ENCODE measurements around the gene INTS1. TPM values are rescaled to one million over a fixed set of nuclear protein-coding genes. Genes with fewer than 3 reads are reported as not detected.

Gene INTS1
- total and polyA plus RNA-seq, 2 donors (not counting 1 experiment from before 2014, with no cell fraction given), result 128 to 160 TPM

DNA sequence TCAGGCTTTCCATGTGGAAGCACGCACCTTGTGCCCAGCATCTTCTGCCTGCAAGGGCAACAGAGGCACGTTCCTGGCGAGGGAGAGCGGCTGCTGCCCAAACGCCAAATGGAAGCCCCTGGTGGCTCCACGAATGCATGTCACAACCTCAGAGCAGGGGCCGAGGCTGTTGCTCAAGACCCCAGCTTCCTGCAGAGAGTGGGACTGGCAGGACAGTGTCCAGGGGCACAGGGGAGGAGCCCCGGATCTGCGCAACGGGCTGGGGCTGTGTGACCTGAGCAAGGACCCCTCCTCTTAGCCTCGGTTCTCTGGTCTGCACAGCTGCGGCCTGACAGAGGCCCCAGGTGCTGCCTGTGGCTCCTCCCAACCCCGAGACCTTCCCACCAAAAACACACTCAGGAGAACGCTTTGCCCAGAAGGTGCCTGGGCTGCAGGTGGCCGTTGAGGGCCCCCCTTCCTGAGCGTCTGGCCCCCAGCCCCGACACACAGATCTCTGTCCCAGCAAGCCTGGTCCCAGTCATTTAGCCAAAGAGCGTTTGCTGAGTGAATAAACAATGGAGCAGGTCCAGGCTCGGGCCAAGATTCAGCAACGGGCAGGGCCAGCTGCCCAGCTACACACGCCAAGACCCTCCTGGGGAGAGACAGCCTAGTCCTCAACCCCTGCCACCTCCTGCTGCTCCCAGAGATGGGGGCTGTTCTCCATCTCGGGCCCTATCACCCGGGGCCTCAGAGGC is 46.1 kb downstream of the INTS1 start:
- DNase-seq, result no peak
- Mint-ChIP-seq H3K27me3 (no peaks in the 10 kb centered on the region), H3K4me1 (peaks cover 20% of the 10 kb centered on the region), H3K27ac (no peak overlapping the region), H3K9me3 (ENCODE audit: insufficient read depth) (no peaks in the 10 kb centered on the region), H3K4me3 (peak overlapping the region; percentile 59)
- peak overlapping the region in 3 of 5 experiments; percentile 52 to 72 (median 65) for H3K4me3 ChIP-seq (ENCODE audit: control extremely low read depth in 1 of 5, extremely low read depth in 1 of 5, insufficient read depth in 1 of 5, low read depth in 2 of 5, low read length in 4 of 5)
- ATAC-seq (ENCODE audit: low read depth), result no peak
- H3K4me1 ChIP-seq (ENCODE audit: control insufficient read depth in 2 of 2, insufficient read depth in 2 of 2, low read length in 2 of 2), result peaks cover 18 to 26% of the 10 kb centered on the region in 2 donors
- H3K4me2 ChIP-seq (replicated peaks; ENCODE audit: low read depth, low read length, poor library complexity, severe bottlenecking), result peak overlapping the region; percentile 100
- H3K27me3 ChIP-seq (replicated peaks in 1 of 4; ENCODE audit: control extremely low read depth in 1 of 4, control insufficient read depth in 3 of 4, insufficient read depth in 4 of 4, low read length in 3 of 4), result no peaks in the 10 kb centered on the region
- peaks cover 0 to 6% (median 0%) of the 10 kb centered on the region in 3 donors for H3K9me3 ChIP-seq (ENCODE audit: control extremely low read depth in 1 of 3, control insufficient read depth in 2 of 3, insufficient read depth in 1 of 3, low read length in 2 of 3)
- no peak for TF ChIP-seq EZH2 (IDR thresholded peaks at IDR 0.05; ENCODE audit: borderline replicate concordance, insufficient read depth, low read depth, low read length, poor library complexity, severe bottlenecking)
- TF ChIP-seq, protein P1, sequence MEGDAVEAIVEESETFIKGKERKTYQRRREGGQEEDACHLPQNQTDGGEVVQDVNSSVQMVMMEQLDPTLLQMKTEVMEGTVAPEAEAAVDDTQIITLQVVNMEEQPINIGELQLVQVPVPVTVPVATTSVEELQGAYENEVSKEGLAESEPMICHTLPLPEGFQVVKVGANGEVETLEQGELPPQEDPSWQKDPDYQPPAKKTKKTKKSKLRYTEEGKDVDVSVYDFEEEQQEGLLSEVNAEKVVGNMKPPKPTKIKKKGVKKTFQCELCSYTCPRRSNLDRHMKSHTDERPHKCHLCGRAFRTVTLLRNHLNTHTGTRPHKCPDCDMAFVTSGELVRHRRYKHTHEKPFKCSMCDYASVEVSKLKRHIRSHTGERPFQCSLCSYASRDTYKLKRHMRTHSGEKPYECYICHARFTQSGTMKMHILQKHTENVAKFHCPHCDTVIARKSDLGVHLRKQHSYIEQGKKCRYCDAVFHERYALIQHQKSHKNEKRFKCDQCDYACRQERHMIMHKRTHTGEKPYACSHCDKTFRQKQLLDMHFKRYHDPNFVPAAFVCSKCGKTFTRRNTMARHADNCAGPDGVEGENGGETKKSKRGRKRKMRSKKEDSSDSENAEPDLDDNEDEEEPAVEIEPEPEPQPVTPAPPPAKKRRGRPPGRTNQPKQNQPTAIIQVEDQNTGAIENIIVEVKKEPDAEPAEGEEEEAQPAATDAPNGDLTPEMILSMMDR (IDR thresholded peaks at IDR 0.05), result no peak
- intact Hi-C loops (cut with micrococcal nuclease), result loop anchor here (2.0 kb wide), 2 partner anchors 45 to 47 kb away; partner anchors contain the start of gene INTS1
- peak overlapping the region; percentile 83 for H3K9ac ChIP-seq (ENCODE audit: low read length)
- no peak overlapping the region for H3K27ac ChIP-seq (ENCODE audit: low read length in 2 of 2)
- POLR2A ChIA-PET, result interaction anchor here (0.6 kb wide), 1 partner anchor 28 kb away, joined by 3 read pairs; no protein-coding TSS in a partner anchor
- no peaks in the 10 kb centered on the region for H3K36me3 ChIP-seq (replicated peaks in 1 of 2; ENCODE audit: control extremely low read depth in 1 of 2, control insufficient read depth in 1 of 2, extremely low read depth in 1 of 2, insufficient read depth in 2 of 2, low read length in 1 of 2)
- CTCF ChIA-PET, result no interaction called here
- H4K20me1 ChIP-seq (ENCODE audit: control insufficient read depth, insufficient read depth, low read length, poor library complexity, severe bottlenecking), result no peaks in the 10 kb centered on the region
- no peaks in the 10 kb centered on the region for H3K79me2 ChIP-seq (ENCODE audit: control insufficient read depth, insufficient read depth, low read length)
- H2AFZ ChIP-seq (ENCODE audit: insufficient read depth, low read depth, low read length, poor library complexity, severe bottlenecking), result peak overlapping the region; percentile 84
- 77% methylated on average over 23 of the region's 23 CpGs for WGBS (ENCODE audit: insufficient coverage)

Measured in B cell (primary cell).